C1 segment of cervical spinal cord (tissue), 14 donors: Measurements from ENCODE around the gene KLHL24.
A peak's percentile ranks its signal among the peaks of the same experiment; 100 is the strongest.
"Not testable (repeated sequence)": the region's sequence is repeated elsewhere in the genome, so short reads cannot be mapped to it uniquely, and the experiment has no call there.

Experiments used
- DNase-seq, 14 donors: peaks; one replicate each; lab custom pipeline; 2025; lab: John Stamatoyannopoulos, UW

KLHL24 gene

GRCh38 chr3:183635431-183636220 is at the start of gene KLHL24:
Gene KLHL24 (plus strand): TSS chr3:183635623. CDS start chr3:183650357, 14,734 bp downstream.
- DNase-seq: peak; percentile 68 to 97 (median 94)

DNA sequence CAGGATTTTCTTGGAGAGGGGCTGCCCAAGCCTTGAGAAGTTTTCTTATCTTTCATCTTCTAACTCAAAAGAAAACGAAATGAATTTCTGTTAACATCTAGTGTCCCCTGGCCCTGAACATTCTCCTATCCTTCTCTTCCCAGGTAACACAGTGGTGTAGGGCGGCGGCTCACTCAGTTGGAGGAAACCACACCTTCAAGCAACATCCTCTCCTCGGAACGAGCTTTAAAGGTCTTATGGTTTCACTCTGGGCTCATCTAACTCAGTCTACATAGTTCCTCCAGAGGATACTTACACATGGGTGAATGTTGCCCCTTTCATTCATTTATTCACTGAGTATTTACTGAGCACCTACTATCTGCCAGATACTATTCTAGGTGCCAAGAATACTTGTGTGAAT is 48.9 kb upstream of the KLHL24 start:
- no peak for DNase-seq

GRCh38 chr3:183587336-183587735 is 48.1 kb upstream of the KLHL24 start:
- DNase-seq: peak in 1 of 14 donors; percentile 5

DNA sequence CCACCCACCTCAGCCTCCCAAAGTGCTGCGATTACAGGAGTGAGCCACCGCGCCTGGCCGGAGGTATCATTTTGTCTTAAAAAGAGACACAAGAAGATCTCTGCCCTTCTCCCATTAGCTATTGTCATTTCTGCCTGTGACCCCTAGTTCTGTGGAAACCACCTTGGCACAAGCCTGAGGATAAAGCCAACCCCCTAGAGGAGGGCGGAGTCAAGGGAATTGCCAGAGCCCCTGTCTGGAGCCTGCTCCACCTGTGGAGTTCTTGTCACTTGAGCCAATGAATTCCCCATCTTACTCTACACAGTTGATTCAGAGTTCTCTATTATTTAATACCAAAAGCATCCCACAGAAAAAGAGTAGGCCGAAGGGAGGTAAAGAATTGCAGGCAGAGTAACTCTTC is 45.0 kb upstream of the KLHL24 start:
- DNase-seq: no peak

DNA sequence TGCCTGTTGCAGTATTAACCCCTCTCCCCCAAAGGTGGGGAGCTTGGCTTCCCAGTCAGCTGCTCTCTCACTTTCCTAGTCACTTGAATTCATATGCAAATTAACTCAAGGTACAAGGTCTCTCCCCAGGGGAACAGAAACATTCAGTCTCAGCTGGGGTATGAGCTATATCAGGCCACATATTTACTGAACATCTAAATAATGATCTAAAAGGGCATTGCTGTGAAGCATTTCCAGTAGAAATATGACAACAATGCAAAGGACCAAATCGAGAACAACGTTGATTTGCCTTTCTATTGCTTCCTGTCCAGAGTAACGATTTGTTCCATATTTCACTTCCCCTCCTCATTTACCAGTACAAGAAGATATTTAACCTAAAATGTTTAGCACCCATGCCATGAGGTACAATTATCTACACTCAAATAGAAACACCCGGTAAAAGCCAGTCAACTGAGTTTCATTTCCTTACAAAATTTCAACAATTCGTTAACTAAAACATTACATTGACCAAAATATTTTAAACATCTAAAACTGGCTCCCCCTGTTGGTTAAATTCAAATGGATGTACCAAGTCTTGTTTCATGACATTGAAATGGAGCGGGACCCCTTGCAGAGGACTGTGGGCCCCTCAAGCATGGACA is 43.4 kb upstream of the KLHL24 start:
- DNase-seq: no peak

DNA sequence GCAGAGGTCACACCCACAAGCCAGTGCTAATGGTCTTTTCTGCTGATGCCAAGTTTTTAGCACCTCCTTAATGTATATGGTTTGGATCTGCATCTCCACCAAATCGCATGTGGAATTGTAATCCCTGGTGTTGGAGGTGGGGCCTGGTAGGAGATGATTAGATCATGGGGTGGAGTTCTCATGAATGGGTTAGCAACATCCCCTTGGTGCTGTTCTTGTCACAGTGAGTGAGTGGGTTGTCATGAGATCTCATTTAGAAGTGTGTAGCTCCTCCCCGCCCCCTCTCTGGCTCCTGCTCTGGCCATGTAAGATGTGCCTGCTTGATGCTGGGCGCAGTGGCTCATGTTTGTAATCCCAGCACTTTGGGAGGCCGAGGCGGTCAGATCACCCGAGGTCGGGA is 42.6 kb upstream of the KLHL24 start:
- DNase-seq: no peak

- no peak for DNase-seq
Measured at GRCh38 chr3:183594636-183595035, 40.8 kb upstream of the KLHL24 start.

DNA sequence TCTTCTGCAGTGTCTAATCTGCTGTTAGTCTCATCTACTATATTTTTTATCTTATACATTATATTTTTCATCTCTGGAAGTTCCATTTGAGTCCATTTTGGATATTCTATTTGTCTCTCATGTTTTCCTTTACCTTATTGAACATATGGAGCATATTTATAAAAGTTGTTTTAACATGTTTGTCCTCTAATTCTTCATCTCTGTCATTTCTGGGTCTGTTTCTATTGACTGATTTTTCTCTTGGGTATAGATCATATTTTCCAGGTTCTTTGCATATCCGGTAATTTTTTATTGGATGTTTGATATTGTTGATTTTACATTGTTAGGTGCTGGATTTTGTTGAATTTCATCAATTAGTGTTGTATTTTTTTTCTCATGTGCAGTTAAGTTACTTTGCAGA is 37.5 kb upstream of the KLHL24 start:
- DNase-seq: no peak

DNA sequence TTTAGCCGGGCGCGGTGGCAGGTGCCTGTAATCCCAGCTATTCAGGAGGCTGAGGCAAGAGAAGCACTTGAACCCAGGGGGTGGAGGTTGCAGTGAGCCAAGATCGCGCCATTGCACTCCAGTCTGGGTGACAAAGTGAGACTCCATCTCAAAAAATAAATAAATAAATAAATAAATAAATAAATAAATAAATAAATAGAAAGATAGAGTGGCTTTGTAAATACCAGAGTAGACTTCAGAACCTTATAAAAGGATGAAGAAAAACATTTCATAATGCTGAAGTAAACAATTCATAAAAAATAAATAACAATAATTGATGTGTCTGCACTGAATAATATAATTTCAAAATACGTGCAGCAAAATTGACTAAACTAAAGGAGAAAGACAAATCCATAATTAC is 24.1 kb upstream of the KLHL24 start:
- DNase-seq: not testable (repeated sequence)

- DNase-seq: no peak
Measured at GRCh38 chr3:183613366-183614285, 21.8 kb upstream of the KLHL24 start.

GRCh38 chr3:183618542-183618941 is 16.9 kb upstream of the KLHL24 start:
- no peak for DNase-seq

GRCh38 chr3:183619010-183619409 is 16.4 kb upstream of the KLHL24 start:
- no peak for DNase-seq

DNA sequence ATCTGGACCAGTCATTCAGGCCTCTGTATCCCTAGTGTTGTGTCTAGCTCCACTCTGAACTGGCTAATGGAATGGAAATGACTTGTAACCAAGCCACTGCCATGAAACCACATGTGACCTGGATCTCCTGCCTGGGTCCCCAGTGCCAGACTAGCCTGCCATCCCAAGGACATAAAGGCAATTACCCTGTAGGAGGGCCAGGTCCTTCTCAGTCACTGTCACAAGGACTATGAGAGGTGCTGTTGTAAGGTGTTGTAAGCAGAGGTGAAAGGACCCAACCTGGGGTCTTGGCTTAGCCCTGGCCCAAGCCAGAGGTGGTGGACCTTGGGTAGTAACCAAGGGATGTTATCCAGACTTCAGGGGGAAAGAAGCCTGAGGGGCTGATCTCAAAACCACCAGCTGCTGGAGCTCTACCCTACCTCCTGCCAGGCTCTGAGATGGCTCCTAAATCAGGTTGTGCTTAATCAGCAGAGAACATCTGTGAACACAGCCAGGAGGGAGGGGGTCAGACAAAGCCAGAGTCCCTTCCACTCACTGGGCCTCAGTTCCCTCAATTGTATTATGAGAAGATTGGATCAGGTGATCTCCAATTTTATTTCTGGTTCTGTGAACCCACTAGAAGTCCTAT is 15.7 kb upstream of the KLHL24 start:
- DNase-seq: no peak

- DNase-seq: no peak
Measured at GRCh38 chr3:183620252-183620628, 15.2 kb upstream of the KLHL24 start.

GRCh38 chr3:183622473-183622872 is 12.9 kb upstream of the KLHL24 start:
- not testable (repeated sequence) for DNase-seq

DNA sequence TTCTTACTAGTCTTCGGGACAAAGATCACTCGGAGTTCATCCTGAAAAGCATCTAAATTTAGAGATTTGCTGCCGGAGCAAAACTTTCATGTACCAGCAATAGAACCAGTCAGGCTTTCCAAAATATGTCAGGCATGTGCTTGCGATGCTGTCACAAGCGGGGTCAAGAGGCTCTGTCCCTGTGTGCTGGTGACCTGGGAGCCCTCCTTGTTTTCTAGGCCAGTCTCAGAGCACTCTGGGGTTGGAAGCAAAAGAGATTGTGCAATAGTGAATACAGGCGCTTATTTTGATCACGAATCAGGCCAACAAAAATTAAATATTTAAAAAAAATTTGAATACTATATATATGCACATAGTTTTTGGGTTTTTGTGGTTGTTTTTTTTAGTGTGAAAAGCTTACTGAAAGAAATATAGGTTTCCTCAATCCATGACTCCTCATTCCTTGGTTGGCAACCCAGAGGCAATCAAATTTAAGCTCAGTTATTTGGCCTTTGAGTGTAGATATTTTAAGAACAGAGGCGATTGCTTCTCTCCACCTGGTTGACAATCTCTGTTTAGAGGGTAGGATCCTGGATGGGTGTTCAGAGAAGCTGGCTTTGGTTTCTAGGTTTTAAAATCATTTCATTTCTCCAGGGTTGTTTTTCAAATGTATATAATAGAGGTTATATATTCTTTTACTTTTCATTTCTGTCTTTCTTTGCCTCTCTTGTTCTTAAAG is 8.4 kb upstream of the KLHL24 start:
- no peak for DNase-seq

DNA sequence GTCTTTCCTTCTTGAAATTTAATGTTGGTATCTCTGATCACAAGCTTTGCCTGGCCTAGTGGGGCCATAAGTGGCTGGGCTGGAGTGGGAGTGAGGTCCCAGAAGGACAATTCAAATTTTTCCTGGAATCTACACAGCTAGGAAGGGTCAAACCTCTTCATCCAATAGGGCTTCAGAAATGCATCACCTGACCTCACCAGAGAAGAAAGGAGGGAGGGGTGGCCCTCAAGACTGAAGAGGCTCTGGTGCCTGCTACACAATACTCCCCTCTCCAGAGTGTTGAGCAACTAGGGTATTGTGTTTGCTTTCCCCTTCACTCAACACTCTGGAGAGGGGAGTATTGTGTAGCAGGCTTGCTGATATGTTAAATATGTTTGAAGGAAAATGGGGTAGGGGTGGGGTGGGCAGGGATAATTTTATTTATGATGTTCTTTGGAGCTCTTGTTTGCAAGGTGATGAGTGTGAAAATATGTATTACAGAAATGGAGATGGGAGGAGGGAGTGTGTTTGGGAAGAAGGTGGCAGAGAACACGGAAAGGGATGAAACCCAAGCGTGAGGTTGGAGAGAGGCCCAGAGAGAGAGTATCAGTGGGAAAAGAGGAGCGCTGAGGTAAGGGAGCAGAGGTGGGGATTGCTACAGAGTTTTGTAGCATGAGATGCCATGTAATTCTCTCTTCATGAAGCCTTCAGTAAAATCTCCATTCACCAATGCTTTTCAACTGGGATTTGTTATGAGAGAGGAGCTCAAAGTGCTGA is 5.7 kb upstream of the KLHL24 start:
- DNase-seq: no peak

DNA sequence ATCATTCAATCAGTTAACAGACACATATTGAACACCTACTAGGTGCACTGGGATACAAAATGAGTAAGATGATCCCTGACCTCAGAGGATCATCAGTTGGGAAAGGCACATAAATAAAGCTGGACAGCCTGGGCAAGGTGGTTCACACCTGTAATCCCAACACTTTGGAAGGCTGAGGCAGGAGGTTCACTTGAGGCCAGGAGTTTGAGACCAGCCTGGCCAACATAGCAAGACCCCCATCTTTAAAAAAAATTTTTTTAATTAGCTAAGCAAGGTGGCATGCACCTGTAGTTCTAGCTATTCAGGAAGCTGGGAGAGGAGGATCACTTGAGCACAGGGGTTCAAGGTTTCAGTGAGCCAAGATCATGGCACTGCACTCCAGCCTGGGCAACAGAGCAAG is 3.7 kb upstream of the KLHL24 start:
- no peak for DNase-seq

GRCh38 chr3:183632725-183633124 is 2.7 kb upstream of the KLHL24 start:
- DNase-seq: not testable (repeated sequence)

DNA sequence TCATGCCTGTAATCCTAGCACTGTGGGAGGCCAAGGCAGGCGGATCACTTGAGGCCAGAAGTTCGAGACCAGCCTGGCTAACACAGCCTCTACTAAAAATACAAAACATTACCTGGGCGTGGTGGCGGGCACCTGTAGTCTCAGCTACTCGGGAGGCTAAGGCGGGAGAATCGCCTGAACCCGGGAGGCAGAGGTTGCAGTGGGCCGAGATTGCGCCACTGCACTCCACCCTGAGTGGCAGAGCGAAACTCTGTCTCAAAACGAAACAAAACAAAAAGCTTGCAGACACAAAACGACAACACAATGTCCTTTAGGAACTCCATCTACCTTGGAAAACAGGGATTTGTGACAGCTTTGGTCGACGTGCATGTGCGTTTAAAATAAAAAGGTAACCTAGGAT is 716 bp upstream of the KLHL24 start:
- peak in 1 of 14 donors; percentile 21 for DNase-seq
